Common myeloid progenitor, CD34-positive (primary cell): ENCODE results near the gene DAPK1.

Experiments
- CTCF ChIA-PET: fragments of 350-600 bp; sonication (Branson Sonifier 250); formaldehyde crosslinking; loops from one replicate; lab custom pipeline; 2021; ENCODE audit warnings: antibody characterized with exemption; lab: Charles Lee
- POLR2A ChIA-PET: fragments of 350-600 bp; sonication (Branson Sonifier 250); formaldehyde crosslinking; loops from one replicate; lab custom pipeline; 2021; ENCODE audit warnings: antibody characterized with exemption; lab: Charles Lee
- DNase-seq, 3 donors: peaks; one replicate each; pipeline versions ENCODE4 v3.0.0 to v3.0.0-alpha.2; 2013
- H3K27ac ChIP-seq, 2 experiments: 1 replicate in 1 of 2; 2 replicates in 1 of 2; pipeline ENCODE4 v1.7.0; 2013; ENCODE audit warnings: inconsistent platforms in 2 of 2, low read length in 2 of 2, mild to moderate bottlenecking in 2 of 2, low read depth in 1 of 2, moderate library complexity in 1 of 2; ENCODE audit not compliant: severe bottlenecking in 2 of 2, insufficient read depth in 1 of 2, poor library complexity in 1 of 2
- H3K27me3 ChIP-seq, 5 experiments: replicated peaks in 2 of 5; 1 replicate in 3 of 5; 2 replicates in 2 of 5; pipeline versions ENCODE4 v1.6.1 to v1.7.0; 2013; ENCODE audit warnings: low read length in 4 of 5, mild to moderate bottlenecking in 2 of 5, moderate library complexity in 2 of 5, inconsistent platforms in 1 of 5; ENCODE audit not compliant: insufficient read depth in 5 of 5, control insufficient read depth in 4 of 5
- H3K36me3 ChIP-seq, 4 experiments: 1 replicate in 2 of 4; 2 replicates in 2 of 4; pipeline versions ENCODE4 v1.6.1 to v1.7.0; 2013; ENCODE audit warnings: low read length in 3 of 4, control low read depth in 1 of 4, mild to moderate bottlenecking in 1 of 4; ENCODE audit not compliant: control insufficient read depth in 4 of 4, insufficient read depth in 4 of 4
- H3K4me1 ChIP-seq, 4 experiments: 1 replicate in 3 of 4; 2 replicates in 1 of 4; pipeline versions ENCODE4 v1.6.1 to v1.7.1; 2013; ENCODE audit warnings: low read length in 3 of 4, mild to moderate bottlenecking in 3 of 4, control low read depth in 1 of 4, inconsistent platforms in 1 of 4, moderate library complexity in 1 of 4; ENCODE audit not compliant: control insufficient read depth in 4 of 4, insufficient read depth in 4 of 4; ENCODE audit errors: control extremely low read depth in 1 of 4
- H3K4me3 ChIP-seq, 7 experiments: 1 replicate in 4 of 7; 2 replicates in 3 of 7; pipeline versions ENCODE4 v1.5.1 to v1.7.0; 2013; ENCODE audit warnings: mild to moderate bottlenecking in 7 of 7, low read length in 6 of 7, moderate library complexity in 6 of 7, inconsistent platforms in 2 of 7, low read depth in 2 of 7, control low read depth in 1 of 7; ENCODE audit not compliant: insufficient read depth in 4 of 7, control insufficient read depth in 1 of 7; ENCODE audit errors: extremely low read depth in 1 of 7
- H3K9me3 ChIP-seq, 5 experiments: 1 replicate in 4 of 5; 2 replicates in 1 of 5; pipeline versions ENCODE4 v1.6.1 to v1.7.1; 2013; ENCODE audit warnings: low read length in 4 of 5, mild to moderate bottlenecking in 2 of 5, inconsistent platforms in 1 of 5, low read depth in 1 of 5, moderate library complexity in 1 of 5; ENCODE audit not compliant: control insufficient read depth in 4 of 5, insufficient read depth in 2 of 5; ENCODE audit errors: control extremely low read depth in 1 of 5
- WGBS: methylation state at CpG from one replicate; pipeline ENCODE4 v1.1.5; 2013; ENCODE audit not compliant: insufficient coverage; 5-methylcytosine and 5-hydroxymethylcytosine counted together

The DAPK1 gene

DNA sequence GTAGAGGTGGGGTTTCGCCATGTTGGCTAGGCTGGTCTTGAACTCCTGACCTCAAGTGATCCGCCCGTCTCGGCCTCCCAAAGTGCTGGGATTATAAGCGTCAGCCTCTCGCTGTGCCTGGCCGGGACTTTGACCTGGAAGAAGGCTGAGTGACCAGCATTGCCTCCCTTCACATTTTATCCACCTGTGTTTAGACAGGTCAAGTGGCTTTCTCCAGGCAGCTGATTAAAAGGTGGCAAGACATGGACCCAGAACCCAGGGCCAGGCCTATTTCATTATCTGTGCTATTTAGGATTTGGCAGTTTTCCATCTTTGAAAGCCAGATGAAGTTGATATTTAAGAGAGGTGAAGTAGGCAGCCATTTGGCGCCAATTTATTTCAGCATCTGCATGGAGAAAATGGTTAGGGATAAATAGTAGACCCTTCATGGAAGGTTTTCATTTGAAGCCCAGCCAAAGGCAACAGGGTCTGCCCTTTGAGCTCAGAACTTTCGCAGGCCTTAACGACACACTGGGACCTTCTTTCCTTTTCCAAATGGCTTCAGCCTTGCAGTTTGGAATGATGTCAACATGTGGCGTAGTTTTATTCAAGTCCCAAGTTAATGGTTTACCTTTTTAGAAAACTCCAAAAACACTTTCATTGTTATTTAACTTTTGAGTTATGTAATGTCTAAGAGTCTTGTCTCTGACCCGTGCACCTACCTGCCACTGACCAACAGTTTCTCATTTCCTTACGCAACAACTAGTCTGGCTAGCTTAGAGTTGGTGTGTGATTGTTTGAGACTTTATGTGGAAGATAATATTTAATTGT is 8.4 kb downstream of the DAPK1 start:
- H3K27ac ChIP-seq = peak overlapping the region; percentile 4 to 73
- H3K4me1 ChIP-seq = peaks cover 39 to 85% (median 56%) of the 10 kb centered on the region in 4 experiments
- POLR2A ChIA-PET = no interaction called here
- peaks cover 0 to 3% (median 0%) of the 10 kb centered on the region in 5 experiments for H3K9me3 ChIP-seq
- H3K36me3 ChIP-seq = peaks cover 8 to 40% (median 24%) of the 10 kb centered on the region in 4 experiments
- no peaks in the 10 kb centered on the region for H3K27me3 ChIP-seq
- CTCF ChIA-PET = interaction anchor here (2.2 kb wide), 1 partner anchor 10 kb away, joined by 8 read pairs; no protein-coding TSS in a partner anchor
- DNase-seq = no peak
- WGBS = 97% methylated on average over 5 of the region's 13 CpGs
- no peak overlapping the region for H3K4me3 ChIP-seq

DNA sequence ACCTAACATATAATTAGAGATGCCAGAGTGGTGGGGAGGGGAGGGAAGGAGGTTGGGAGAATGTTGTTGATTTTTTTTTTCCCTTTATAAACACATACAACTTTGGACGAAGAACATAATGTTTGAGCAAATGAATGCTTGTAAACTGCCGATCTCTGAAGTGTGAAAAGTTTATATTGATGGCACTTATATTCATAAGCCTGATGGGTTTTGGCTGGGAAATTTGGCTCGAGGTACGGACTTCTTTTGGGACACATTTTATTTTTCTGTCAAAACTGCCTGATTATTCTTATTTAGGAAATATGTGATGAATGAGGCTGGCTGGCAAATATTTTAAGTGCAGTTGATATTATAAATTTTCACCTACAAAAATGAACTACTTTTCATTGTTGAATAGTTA is 9.9 kb downstream of the DAPK1 start:
- 100% methylated on average over 2 of the region's 4 CpGs for WGBS
- H3K36me3 ChIP-seq = peaks cover 8 to 46% (median 30%) of the 10 kb centered on the region in 4 experiments
- H3K4me3 ChIP-seq = no peak overlapping the region
- POLR2A ChIA-PET = no interaction called here
- H3K9me3 ChIP-seq = peaks cover 0 to 3% (median 0%) of the 10 kb centered on the region in 5 experiments
- DNase-seq = no peak
- H3K4me1 ChIP-seq = peaks cover 27 to 82% (median 46%) of the 10 kb centered on the region in 4 experiments
- CTCF ChIA-PET = interaction anchor here (2.2 to 2.8 kb wide), 2 partner anchors 9 to 10 kb away, joined by 8 to 9 read pairs; partner anchors contain the start of gene DAPK1
- H3K27me3 ChIP-seq = no peaks in the 10 kb centered on the region
- H3K27ac ChIP-seq = peak overlapping the region in 1 of 2 experiments; percentile 11

DNA sequence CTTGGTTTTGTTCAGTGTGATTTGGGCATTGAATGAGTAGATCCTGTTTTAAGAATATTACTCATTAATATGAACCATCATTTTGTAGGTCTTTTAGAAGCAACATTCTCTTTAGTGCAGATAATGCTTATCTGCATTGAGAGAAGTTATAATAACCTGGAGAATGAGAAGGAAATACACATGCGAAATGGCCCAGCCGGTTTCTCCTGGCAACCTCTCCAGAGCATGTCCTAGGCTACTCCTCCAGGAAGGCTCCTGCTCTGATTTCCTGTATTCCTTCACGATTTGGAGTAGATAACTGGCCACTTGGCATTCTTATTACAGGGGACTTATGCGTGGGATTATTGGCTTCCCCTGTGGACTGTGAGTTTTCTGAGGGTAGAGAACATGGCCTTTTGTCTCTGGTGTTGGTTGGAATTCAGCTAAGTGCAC is 12.6 kb downstream of the DAPK1 start:
- H3K4me1 ChIP-seq = peaks cover 21 to 82% (median 46%) of the 10 kb centered on the region in 4 experiments
- H3K27me3 ChIP-seq = no peaks in the 10 kb centered on the region
- whole genome bisulfite sequencing = 79% methylated on average over 2 of the region's 4 CpGs
- peaks cover 0 to 3% (median 0%) of the 10 kb centered on the region in 5 experiments for H3K9me3 ChIP-seq
- CTCF ChIA-PET = interaction anchor here (0.8 kb wide), 1 partner anchor 10 kb away, joined by 3 read pairs; no protein-coding TSS in a partner anchor
- POLR2A ChIA-PET = no interaction called here
- peaks cover 6 to 48% (median 30%) of the 10 kb centered on the region in 4 experiments for H3K36me3 ChIP-seq
- no peak for DNase-seq
- peak overlapping the region in 1 of 2 experiments; percentile 55 for H3K27ac ChIP-seq
- H3K4me3 ChIP-seq = peak overlapping the region in 2 of 7 experiments; percentile 2 to 19

DNA sequence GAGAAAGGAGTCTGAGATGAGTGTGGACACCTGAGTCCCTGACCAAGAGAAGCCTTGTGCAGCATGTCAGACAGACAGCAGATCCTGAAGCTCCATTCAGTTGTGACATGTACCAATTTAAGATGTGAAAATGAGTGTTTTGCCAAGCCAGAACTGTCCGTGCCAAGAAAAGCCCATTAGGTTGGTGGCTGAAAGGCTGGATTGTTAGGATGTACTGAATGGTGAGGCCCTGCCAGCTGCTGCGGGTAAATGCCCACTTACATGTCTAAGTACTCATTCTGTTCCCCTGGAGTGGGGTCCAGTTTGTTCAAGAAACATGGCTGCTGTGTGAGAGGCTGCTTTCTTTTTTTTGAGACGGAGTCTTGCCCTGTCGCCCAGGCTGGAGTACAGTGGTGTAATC is 14.6 kb downstream of the DAPK1 start:
- ChIA-PET CTCF (interaction anchor here (1.3 to 2.1 kb wide), 2 partner anchors 10 to 13 kb away, joined by 4 to 7 read pairs; no protein-coding TSS in a partner anchor), POLR2A (no interaction called here)
- H3K4me1 ChIP-seq = peaks cover 34 to 85% (median 62%) of the 10 kb centered on the region in 4 experiments

DNA sequence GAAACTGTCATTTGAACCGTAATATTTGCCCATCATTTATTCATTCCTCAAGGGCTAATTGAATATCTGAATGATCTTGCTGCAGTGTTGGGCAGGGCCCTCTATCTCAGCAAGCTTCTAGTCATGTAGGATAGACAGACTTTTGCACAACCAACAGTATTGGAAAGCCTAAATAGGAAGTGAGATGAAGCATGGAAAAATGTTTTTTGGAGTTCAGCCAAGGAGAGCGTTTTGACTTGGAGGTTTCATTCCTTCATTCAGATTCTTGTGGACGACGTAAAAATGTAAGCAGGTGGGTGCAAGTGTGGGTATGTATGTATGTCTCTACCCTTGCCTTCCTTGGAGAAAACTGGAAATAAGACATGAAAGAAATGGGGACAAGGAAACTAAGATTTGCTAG is 15.5 kb downstream of the DAPK1 start:
- no peaks in the 10 kb centered on the region for H3K27me3 ChIP-seq
- no peak for DNase-seq
- no peaks in the 10 kb centered on the region for H3K9me3 ChIP-seq
- H3K4me3 ChIP-seq = no peak overlapping the region
- peaks cover 39 to 91% (median 70%) of the 10 kb centered on the region in 4 experiments for H3K4me1 ChIP-seq
- CTCF ChIA-PET = interaction anchor here (1.3 to 2.1 kb wide), 2 partner anchors 9 to 13 kb away, joined by 4 to 7 read pairs; no protein-coding TSS in a partner anchor
- POLR2A ChIA-PET = no interaction called here
- 35% methylated on average over 3 of the region's 4 CpGs for WGBS
- no peak overlapping the region for H3K27ac ChIP-seq
- H3K36me3 ChIP-seq = peaks cover 0 to 34% (median 21%) of the 10 kb centered on the region in 4 experiments

More for the DNA sequence above, 14.6 kb downstream of the DAPK1 start:
- H3K27ac ChIP-seq = peak overlapping the region in 1 of 2 experiments; percentile 25
- no peaks in the 10 kb centered on the region for H3K9me3 ChIP-seq
- peaks cover 0 to 40% (median 21%) of the 10 kb centered on the region in 4 experiments for H3K36me3 ChIP-seq
- WGBS = no CpG with 5 or more reads among the region's 4 CpGs
- H3K4me3 ChIP-seq = no peak overlapping the region
- no peak for DNase-seq
- no peaks in the 10 kb centered on the region for H3K27me3 ChIP-seq

DNA sequence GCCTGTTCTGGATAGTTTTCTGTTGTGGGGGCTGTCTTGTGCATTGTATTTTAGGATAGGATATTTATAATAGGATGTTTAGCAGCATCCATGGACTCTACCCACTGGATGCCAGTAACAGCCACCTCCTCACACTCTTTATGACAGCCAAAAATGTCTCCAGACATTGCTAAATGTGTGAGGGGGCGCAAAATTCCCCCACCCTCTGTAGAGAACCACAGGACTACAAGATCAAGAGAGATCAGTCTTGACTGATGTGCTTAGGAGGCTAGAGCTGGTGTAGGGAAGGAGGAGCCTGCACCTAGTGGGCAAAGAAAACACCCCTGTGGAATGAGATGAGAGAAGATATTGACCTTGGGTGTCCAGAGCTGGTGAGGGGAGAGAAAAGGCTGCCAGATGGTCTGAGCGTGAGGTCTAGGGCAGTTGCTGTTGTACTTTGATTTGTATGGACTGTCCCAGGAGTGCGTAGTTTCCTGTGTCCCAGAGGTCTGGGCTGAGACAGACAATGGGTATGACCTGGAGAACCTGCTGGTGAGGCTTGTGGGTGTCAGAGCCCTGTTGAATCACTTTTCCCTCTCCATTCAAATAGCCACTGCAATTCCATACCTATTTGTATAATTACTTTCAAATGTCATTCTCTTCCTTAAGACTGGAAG is 16.3 kb downstream of the DAPK1 start:
- 95% methylated on average over 2 of the region's 3 CpGs for WGBS
- Histone ChIP-seq H3K27ac (peak overlapping the region in 1 of 2 experiments; percentile 36), H3K36me3 (peaks cover 0 to 34% (median 20%) of the 10 kb centered on the region in 4 experiments), H3K4me3 (no peak overlapping the region), H3K27me3 (no peaks in the 10 kb centered on the region), H3K4me1 (peaks cover 45 to 94% (median 78%) of the 10 kb centered on the region in 4 experiments), H3K9me3 (no peaks in the 10 kb centered on the region)
- CTCF ChIA-PET = interaction anchor here (1.1 to 2.5 kb wide), 4 partner anchors 8 to 42 kb away, joined by 4 to 7 read pairs (median 6); no protein-coding TSS in a partner anchor
- POLR2A ChIA-PET = interaction anchor here (0.9 kb wide), 1 partner anchor 14 kb away, joined by 3 read pairs; no protein-coding TSS in a partner anchor
- DNase-seq = no peak
